A549 (cell line): ENCODE measurements around the gene PIK3C2B. TPM values are rescaled to one million over a fixed set of nuclear protein-coding genes. Genes with fewer than 3 reads are reported as not detected.

ENCODE experiments used
- ATAC-seq, 2 experiments: fragments of 200-7000 bp in 1 of 2; fragments of >200 bp in 1 of 2; cut with Nextera tagmentation in 1 of 2; cut with Tn5 transposase in 1 of 2; 3 replicates each; pipeline versions ENCODE4 v1.8.0 to v1.9.1; 2018 to 2020; ENCODE audit warnings: mild to moderate bottlenecking in 1 of 2, moderate library complexity in 1 of 2
- CTCF ChIA-PET: fragments of 300-600 bp; sonication (Branson Sonifier 250); formaldehyde crosslinking; extraction: SDS; loops from one replicate; lab custom pipeline; 2021; ENCODE audit warnings: antibody characterized with exemption, inconsistent platforms; lab: Yijun Ruan, JAX
- POLR2A ChIA-PET: fragments of 350-600 bp; formaldehyde crosslinking; extraction: SDS; loops from one replicate; lab custom pipeline; 2021; ENCODE audit warnings: antibody characterized with exemption, inconsistent platforms; lab: Yijun Ruan, JAX
- DNase-seq, 2 experiments: peaks; one replicate each; pipeline versions ENCODE4 v3.0.0 to v3.0.0-alpha.2; 2011 to 2016; ENCODE audit warnings: low read depth in 1 of 2, low spot score in 1 of 2
- FAIRE-seq: peaks from 2 replicates; lab custom pipeline; 2011; peaks lifted over from hg19 to GRCh38; lab: Jason Lieb, UNC
- H3K27ac ChIP-seq, 2 experiments: fragments of >200 bp; sonication (Bioruptor Twin); formaldehyde crosslinking; 3 replicates each; pipeline ENCODE4 v1.5.1; 2016 to 2017
- H3K4me1 ChIP-seq: fragments of >200 bp; sonication (Bioruptor Twin); formaldehyde crosslinking; 3 replicates; pipeline ENCODE4 v1.6.1; 2016
- H3K4me2 ChIP-seq: fragments of >200 bp; sonication (Bioruptor Twin); formaldehyde crosslinking; 3 replicates; pipeline ENCODE4 v1.6.1; 2016
- H3K4me3 ChIP-seq: fragments of >200 bp; sonication (Bioruptor Twin); formaldehyde crosslinking; 3 replicates; pipeline ENCODE4 v1.5.1; 2016
- H3K9me3 ChIP-seq: fragments of >200 bp; sonication (Bioruptor Twin); formaldehyde crosslinking; 3 replicates; pipeline ENCODE4 v1.6.1; 2016
- CBX8 ChIP-seq: fragments of 200-600 bp; sonication (generic); IDR thresholded peaks from 2 replicates; pipeline ENCODE4 v1.6.1; 2016
- CEBPB ChIP-seq, 2 experiments: fragments of >200 bp in 1 of 2; sonication (Bioruptor Twin) in 1 of 2; formaldehyde crosslinking in 1 of 2; IDR thresholded peaks; 2 replicates each; pipeline ENCODE4 v1.6.1; 2012 to 2016
- EHF ChIP-seq: fragments of 250-450 bp; sonication (Bioruptor Pico); IDR thresholded peaks from 2 replicates; pipeline ENCODE4 v1.5.0; 2020; ENCODE audit warnings: mild to moderate bottlenecking
- EHMT2 ChIP-seq: fragments of 200-600 bp; sonication (generic); IDR thresholded peaks from 2 replicates; pipeline ENCODE4 v1.6.1; 2016; ENCODE audit warnings: antibody characterized with exemption, low read depth, mild to moderate bottlenecking, moderate library complexity
- ESRRA ChIP-seq: fragments of 150-350 bp; IDR thresholded peaks from 2 replicates; pipeline ENCODE4 v1.6.1; 2014; ENCODE audit warnings: mild to moderate bottlenecking, low read length, borderline replicate concordance
- HEYL ChIP-seq: fragments of 250-450 bp; sonication (Bioruptor Pico); IDR thresholded peaks from 2 replicates; pipeline ENCODE4 v1.8.0; 2021; ENCODE audit warnings: mild to moderate bottlenecking, moderate library complexity
- NFE2L2 ChIP-seq: fragments of 150-350 bp; conservative IDR thresholded peaks from 2 replicates; pipeline ENCODE4 v1.6.1; 2014; ENCODE audit warnings: low read length
- NR3C1 ChIP-seq: fragments of >200 bp; sonication (Bioruptor Twin); formaldehyde crosslinking; IDR thresholded peaks from 3 replicates; pipeline ENCODE4 v1.6.1; 2017
- PHF8 ChIP-seq: fragments of 200-600 bp; sonication (generic); IDR thresholded peaks from 2 replicates; pipeline ENCODE4 v1.6.1; 2016; ENCODE audit warnings: low read depth, mild to moderate bottlenecking, antibody characterized with exemption, moderate library complexity, borderline replicate concordance
- POLR2A ChIP-seq: IDR thresholded peaks from 2 replicates; pipeline ENCODE4 v1.6.1; 2012; ENCODE audit warnings: mild to moderate bottlenecking, low read length
- RCOR1 ChIP-seq: fragments of 150-350 bp; IDR thresholded peaks from 2 replicates; pipeline ENCODE4 v1.6.1; 2014; ENCODE audit warnings: antibody characterized with exemption, low read length, low read depth
- RFX5 ChIP-seq: fragments of 450-650 bp; IDR thresholded peaks from 2 replicates; pipeline ENCODE4 v1.7.1; 2014; ENCODE audit warnings: antibody characterized with exemption, mild to moderate bottlenecking, moderate library complexity
- ZFP36 ChIP-seq: fragments of 450-650 bp; IDR thresholded peaks from 2 replicates; pipeline ENCODE4 v1.6.1; 2014; ENCODE audit warnings: borderline replicate concordance; ENCODE audit not compliant: partially characterized antibody
- WGBS: methylation state at CpG from one replicate; pipeline ENCODE4 v1.1.6; 2017; ENCODE audit errors: missing lambda C conversion rate; 5-methylcytosine and 5-hydroxymethylcytosine counted together
- polyA plus RNA-seq, 4 experiments: library from polyadenylated mRNA; depleted of rRNA in 3 of 4; stranded (reverse); fragments of >200 nt; fragmentation: RNase III in 1 of 4; extraction: RNeasy Plus Mini Kit Qiagen cat#74134 plus additional on column Dnase treatment in 1 of 4; gene quantifications; 2 replicates in 3 of 4; 3 replicates in 1 of 4; pipeline ENCODE4 v1.2.3, GENCODE V29; 2011 to 2017
- TF ChIP-seq, protein P1 (sequence below): IDR thresholded peaks from 2 replicates; pipeline ENCODE4 v1.6.1; 2012; ENCODE audit warnings: low read depth, borderline replicate concordance
- TF ChIP-seq, protein P2 (sequence below): fragments of >200 bp; sonication (Bioruptor Twin); formaldehyde crosslinking; IDR thresholded peaks from 3 replicates; pipeline ENCODE4 v1.5.1; 2016
- TF ChIP-seq, protein P3 (sequence below): fragments of 450-650 bp; IDR thresholded peaks from 2 replicates; pipeline ENCODE4 v1.6.1; 2014; ENCODE audit warnings: antibody characterized with exemption
- TF ChIP-seq, protein P4 (sequence below): IDR thresholded peaks from 2 replicates; pipeline ENCODE4 v1.6.1; 2012
- TF ChIP-seq, protein P5 (sequence below): fragments of 200-600 bp; sonication (generic); IDR thresholded peaks from 2 replicates; pipeline ENCODE4 v1.6.1; 2016; ENCODE audit warnings: antibody characterized with exemption, mild to moderate bottlenecking, moderate library complexity

Gene PIK3C2B
- polyA plus RNA-seq, 2 of the 4 experiments (the other 2 are of a cell fraction) = 9.2 to 9.7 TPM

DNA sequence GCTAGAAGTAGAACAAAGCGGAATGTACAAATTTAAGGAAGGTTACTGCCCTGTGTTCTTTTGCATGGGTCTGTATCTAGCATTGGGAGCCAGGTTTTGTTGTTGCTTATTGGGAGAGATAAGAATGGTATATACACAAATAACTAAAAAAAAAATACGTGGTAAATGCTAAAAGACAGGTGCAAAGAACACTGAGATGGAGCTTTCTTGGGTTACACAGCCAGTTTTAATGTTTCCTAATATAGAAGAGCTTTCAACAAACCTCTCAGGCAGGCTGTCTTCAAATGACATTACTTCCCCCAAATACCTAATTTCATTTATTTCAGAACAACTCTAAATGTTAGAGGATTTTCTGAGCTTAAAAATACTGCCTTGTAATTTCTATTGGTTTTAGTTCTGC, 20.2 kb upstream of the PIK3C2B start:
- peaks cover 12% of the 10 kb centered on the region for H3K4me1 ChIP-seq
- H3K4me2 ChIP-seq = no peak overlapping the region
- H3K9me3 ChIP-seq = no peaks in the 10 kb centered on the region
- WGBS = 57% methylated on average over 2 of the region's 2 CpGs
- H3K27ac ChIP-seq = no peak overlapping the region
- POLR2A ChIA-PET = interaction anchor here (1.4 to 2.5 kb wide), 2 partner anchors 8 to 26 kb away, joined by 4 to 87 read pairs; no protein-coding TSS in a partner anchor
- TF ChIP-seq EHF (no peak), ESRRA (no peak), POLR2A (no peak), PHF8 (no peak), NR3C1 (no peak), HEYL (CRISPR knock-in tag) (no peak), RFX5 (no peak), NFE2L2 (no peak), CBX8 (no peak)
- TF ChIP-seq, protein P1, sequence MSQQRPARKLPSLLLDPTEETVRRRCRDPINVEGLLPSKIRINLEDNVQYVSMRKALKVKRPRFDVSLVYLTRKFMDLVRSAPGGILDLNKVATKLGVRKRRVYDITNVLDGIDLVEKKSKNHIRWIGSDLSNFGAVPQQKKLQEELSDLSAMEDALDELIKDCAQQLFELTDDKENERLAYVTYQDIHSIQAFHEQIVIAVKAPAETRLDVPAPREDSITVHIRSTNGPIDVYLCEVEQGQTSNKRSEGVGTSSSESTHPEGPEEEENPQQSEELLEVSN = no peak
- TF ChIP-seq, protein P2, sequence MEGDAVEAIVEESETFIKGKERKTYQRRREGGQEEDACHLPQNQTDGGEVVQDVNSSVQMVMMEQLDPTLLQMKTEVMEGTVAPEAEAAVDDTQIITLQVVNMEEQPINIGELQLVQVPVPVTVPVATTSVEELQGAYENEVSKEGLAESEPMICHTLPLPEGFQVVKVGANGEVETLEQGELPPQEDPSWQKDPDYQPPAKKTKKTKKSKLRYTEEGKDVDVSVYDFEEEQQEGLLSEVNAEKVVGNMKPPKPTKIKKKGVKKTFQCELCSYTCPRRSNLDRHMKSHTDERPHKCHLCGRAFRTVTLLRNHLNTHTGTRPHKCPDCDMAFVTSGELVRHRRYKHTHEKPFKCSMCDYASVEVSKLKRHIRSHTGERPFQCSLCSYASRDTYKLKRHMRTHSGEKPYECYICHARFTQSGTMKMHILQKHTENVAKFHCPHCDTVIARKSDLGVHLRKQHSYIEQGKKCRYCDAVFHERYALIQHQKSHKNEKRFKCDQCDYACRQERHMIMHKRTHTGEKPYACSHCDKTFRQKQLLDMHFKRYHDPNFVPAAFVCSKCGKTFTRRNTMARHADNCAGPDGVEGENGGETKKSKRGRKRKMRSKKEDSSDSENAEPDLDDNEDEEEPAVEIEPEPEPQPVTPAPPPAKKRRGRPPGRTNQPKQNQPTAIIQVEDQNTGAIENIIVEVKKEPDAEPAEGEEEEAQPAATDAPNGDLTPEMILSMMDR = no peak
- TF ChIP-seq, protein P3, sequence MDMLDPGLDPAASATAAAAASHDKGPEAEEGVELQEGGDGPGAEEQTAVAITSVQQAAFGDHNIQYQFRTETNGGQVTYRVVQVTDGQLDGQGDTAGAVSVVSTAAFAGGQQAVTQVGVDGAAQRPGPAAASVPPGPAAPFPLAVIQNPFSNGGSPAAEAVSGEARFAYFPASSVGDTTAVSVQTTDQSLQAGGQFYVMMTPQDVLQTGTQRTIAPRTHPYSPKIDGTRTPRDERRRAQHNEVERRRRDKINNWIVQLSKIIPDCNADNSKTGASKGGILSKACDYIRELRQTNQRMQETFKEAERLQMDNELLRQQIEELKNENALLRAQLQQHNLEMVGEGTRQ = no peak
- TF ChIP-seq, protein P4, sequence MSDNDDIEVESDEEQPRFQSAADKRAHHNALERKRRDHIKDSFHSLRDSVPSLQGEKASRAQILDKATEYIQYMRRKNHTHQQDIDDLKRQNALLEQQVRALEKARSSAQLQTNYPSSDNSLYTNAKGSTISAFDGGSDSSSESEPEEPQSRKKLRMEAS = no peak
- TF ChIP-seq, protein P5, sequence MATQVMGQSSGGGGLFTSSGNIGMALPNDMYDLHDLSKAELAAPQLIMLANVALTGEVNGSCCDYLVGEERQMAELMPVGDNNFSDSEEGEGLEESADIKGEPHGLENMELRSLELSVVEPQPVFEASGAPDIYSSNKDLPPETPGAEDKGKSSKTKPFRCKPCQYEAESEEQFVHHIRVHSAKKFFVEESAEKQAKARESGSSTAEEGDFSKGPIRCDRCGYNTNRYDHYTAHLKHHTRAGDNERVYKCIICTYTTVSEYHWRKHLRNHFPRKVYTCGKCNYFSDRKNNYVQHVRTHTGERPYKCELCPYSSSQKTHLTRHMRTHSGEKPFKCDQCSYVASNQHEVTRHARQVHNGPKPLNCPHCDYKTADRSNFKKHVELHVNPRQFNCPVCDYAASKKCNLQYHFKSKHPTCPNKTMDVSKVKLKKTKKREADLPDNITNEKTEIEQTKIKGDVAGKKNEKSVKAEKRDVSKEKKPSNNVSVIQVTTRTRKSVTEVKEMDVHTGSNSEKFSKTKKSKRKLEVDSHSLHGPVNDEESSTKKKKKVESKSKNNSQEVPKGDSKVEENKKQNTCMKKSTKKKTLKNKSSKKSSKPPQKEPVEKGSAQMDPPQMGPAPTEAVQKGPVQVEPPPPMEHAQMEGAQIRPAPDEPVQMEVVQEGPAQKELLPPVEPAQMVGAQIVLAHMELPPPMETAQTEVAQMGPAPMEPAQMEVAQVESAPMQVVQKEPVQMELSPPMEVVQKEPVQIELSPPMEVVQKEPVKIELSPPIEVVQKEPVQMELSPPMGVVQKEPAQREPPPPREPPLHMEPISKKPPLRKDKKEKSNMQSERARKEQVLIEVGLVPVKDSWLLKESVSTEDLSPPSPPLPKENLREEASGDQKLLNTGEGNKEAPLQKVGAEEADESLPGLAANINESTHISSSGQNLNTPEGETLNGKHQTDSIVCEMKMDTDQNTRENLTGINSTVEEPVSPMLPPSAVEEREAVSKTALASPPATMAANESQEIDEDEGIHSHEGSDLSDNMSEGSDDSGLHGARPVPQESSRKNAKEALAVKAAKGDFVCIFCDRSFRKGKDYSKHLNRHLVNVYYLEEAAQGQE = no peak
- TF ChIP-seq, all 56 proteins: peak for 0
- ATAC-seq (no peak), DNase-seq (no peak), FAIRE-seq (no peak)
- CTCF ChIA-PET = interaction anchor here (0.6 to 4.3 kb wide), 9 partner anchors 8 to 292 kb away, joined by 3 to 20 read pairs (median 6); no protein-coding TSS in a partner anchor
- H3K4me3 ChIP-seq = no peak overlapping the region

DNA sequence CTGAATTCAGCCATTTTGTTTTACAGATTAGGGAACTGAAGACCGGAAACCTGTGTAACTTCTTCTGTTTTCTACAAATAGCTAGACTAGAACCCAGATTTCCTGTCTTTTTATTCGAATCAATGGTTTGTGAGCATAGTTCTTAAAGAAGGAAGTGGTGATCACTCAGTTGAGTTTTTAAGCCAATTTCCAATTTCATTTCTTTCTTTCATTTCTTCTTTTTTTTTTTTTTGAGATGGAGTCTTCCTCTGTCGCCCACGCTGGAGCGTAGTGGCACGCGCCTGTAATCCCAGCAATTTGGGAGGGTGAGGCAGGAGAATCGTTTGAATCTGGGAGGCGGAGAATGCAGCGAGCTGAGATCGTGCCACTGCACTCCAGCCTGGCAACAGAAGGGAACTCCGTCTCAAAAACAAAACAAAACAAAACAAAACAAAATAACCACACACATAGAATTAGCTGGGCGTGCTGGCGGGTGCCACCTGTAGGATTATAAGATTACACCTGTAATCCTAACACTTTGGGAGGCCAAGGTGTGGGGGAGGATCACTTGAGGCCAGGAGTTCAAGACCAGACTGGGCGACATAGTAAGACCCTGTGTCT, 18.6 kb upstream of the PIK3C2B start:
- ChIA-PET CTCF (interaction anchor here (0.6 to 2.3 kb wide), 6 partner anchors 10 to 307 kb away, joined by 3 to 8 read pairs (median 3); no protein-coding TSS in a partner anchor), POLR2A (interaction anchor here (0.6 kb wide), 1 partner anchor 298 kb away, joined by 5 read pairs; no protein-coding TSS in a partner anchor)
- WGBS = 82% methylated on average over 15 of the region's 15 CpGs
- no peak overlapping the region for H3K27ac ChIP-seq
- TF ChIP-seq ZFP36 = no peak
- no peak for TF ChIP-seq EHMT2
- TF ChIP-seq RCOR1 = no peak
- TF ChIP-seq CEBPB (IDR thresholded peaks at IDR 0.05) = no peak
- no peak for TF ChIP-seq RFX5
- FAIRE-seq = no peak
- H3K4me3 ChIP-seq = no peak overlapping the region
- peaks cover 11% of the 10 kb centered on the region for H3K4me1 ChIP-seq
- no peak for ATAC-seq
- DNase-seq = no peak
- H3K4me2 ChIP-seq = no peak overlapping the region
- H3K9me3 ChIP-seq = no peaks in the 10 kb centered on the region
